A549 (cell line): ENCODE results near the gene SPAG6. TPM values are rescaled to one million over a fixed set of nuclear protein-coding genes. Genes with fewer than 3 reads are reported as not detected.

Experiments
- ATAC-seq, 2 experiments: fragments of 200-7000 bp in 1 of 2; fragments of >200 bp in 1 of 2; cut with Nextera tagmentation in 1 of 2; cut with Tn5 transposase in 1 of 2; 3 replicates each; pipeline versions ENCODE4 v1.8.0 to v1.9.1; 2018 to 2020; ENCODE audit warnings: mild to moderate bottlenecking in 1 of 2, moderate library complexity in 1 of 2
- CTCF ChIA-PET: fragments of 300-600 bp; sonication (Branson Sonifier 250); formaldehyde crosslinking; extraction: SDS; loops from one replicate; lab custom pipeline; 2021; ENCODE audit warnings: antibody characterized with exemption, inconsistent platforms; lab: Yijun Ruan, JAX
- POLR2A ChIA-PET: fragments of 350-600 bp; formaldehyde crosslinking; extraction: SDS; loops from one replicate; lab custom pipeline; 2021; ENCODE audit warnings: antibody characterized with exemption, inconsistent platforms; lab: Yijun Ruan, JAX
- DNase-seq, 2 experiments: peaks; one replicate each; pipeline versions ENCODE4 v3.0.0 to v3.0.0-alpha.2; 2011 to 2016; ENCODE audit warnings: low read depth in 1 of 2, low spot score in 1 of 2
- FAIRE-seq: peaks from 2 replicates; lab custom pipeline; 2011; peaks lifted over from hg19 to GRCh38; lab: Jason Lieb, UNC
- H3K27ac ChIP-seq, 2 experiments: fragments of >200 bp; sonication (Bioruptor Twin); formaldehyde crosslinking; 3 replicates each; pipeline ENCODE4 v1.5.1; 2016 to 2017
- H3K4me1 ChIP-seq: fragments of >200 bp; sonication (Bioruptor Twin); formaldehyde crosslinking; 3 replicates; pipeline ENCODE4 v1.6.1; 2016
- H3K4me2 ChIP-seq: fragments of >200 bp; sonication (Bioruptor Twin); formaldehyde crosslinking; 3 replicates; pipeline ENCODE4 v1.6.1; 2016
- H3K4me3 ChIP-seq: fragments of >200 bp; sonication (Bioruptor Twin); formaldehyde crosslinking; 3 replicates; pipeline ENCODE4 v1.5.1; 2016
- H3K9me3 ChIP-seq: fragments of >200 bp; sonication (Bioruptor Twin); formaldehyde crosslinking; 3 replicates; pipeline ENCODE4 v1.6.1; 2016
- CHD4 ChIP-seq: fragments of 200-600 bp; sonication (generic); IDR thresholded peaks from 2 replicates; pipeline ENCODE4 v1.6.1; 2016; ENCODE audit warnings: antibody characterized with exemption, mild to moderate bottlenecking, borderline replicate concordance
- EP300 ChIP-seq, 2 experiments: fragments of >200 bp; sonication (Bioruptor Twin); formaldehyde crosslinking; IDR thresholded peaks; 2 replicates in 1 of 2; 3 replicates in 1 of 2; pipeline ENCODE4 v1.6.1; 2016 to 2017
- FOSL2 ChIP-seq, 2 experiments: fragments of 450-650 bp in 1 of 2; fragments of >200 bp in 1 of 2; sonication (Bioruptor Twin) in 1 of 2; formaldehyde crosslinking; IDR thresholded peaks; 2 replicates each; pipeline versions ENCODE4 v1.5.0 to v1.6.1; 2016 to 2020; ENCODE audit warnings: mild to moderate bottlenecking in 1 of 2, moderate library complexity in 1 of 2
- GATA3 ChIP-seq: IDR thresholded peaks from 2 replicates; pipeline ENCODE4 v1.6.1; 2012; ENCODE audit warnings: borderline replicate concordance
- HES2 ChIP-seq: fragments of >200 bp; sonication (Bioruptor Twin); formaldehyde crosslinking; IDR thresholded peaks from 2 replicates; pipeline ENCODE4 v1.6.1; 2016
- HMGXB4 ChIP-seq: fragments of 250-450 bp; sonication (Bioruptor Pico); IDR thresholded peaks from 2 replicates; pipeline ENCODE4 v1.5.0; 2021; ENCODE audit warnings: mild to moderate bottlenecking, moderate library complexity, borderline replicate concordance
- KDM5A ChIP-seq: fragments of 200-600 bp; sonication (generic); IDR thresholded peaks from 2 replicates; pipeline ENCODE4 v1.6.1; 2016; ENCODE audit warnings: antibody characterized with exemption, mild to moderate bottlenecking
- MAX ChIP-seq: IDR thresholded peaks from 2 replicates; pipeline ENCODE4 v1.6.1; 2012
- NFE2L2 ChIP-seq: fragments of 150-350 bp; conservative IDR thresholded peaks from 2 replicates; pipeline ENCODE4 v1.6.1; 2014; ENCODE audit warnings: low read length
- NPAS2 ChIP-seq: fragments of 250-450 bp; sonication (Bioruptor Pico); IDR thresholded peaks from 2 replicates; pipeline ENCODE4 v1.8.0; 2022; ENCODE audit warnings: mild to moderate bottlenecking, moderate library complexity, borderline replicate concordance
- PHF8 ChIP-seq: fragments of 200-600 bp; sonication (generic); IDR thresholded peaks from 2 replicates; pipeline ENCODE4 v1.6.1; 2016; ENCODE audit warnings: low read depth, mild to moderate bottlenecking, antibody characterized with exemption, moderate library complexity, borderline replicate concordance
- RAD21 ChIP-seq, 2 experiments: fragments of >200 bp in 1 of 2; sonication (Bioruptor Twin) in 1 of 2; formaldehyde crosslinking in 1 of 2; IDR thresholded peaks in 1 of 2; conservative IDR thresholded peaks in 1 of 2; 2 replicates in 1 of 2; 3 replicates in 1 of 2; pipeline ENCODE4 v1.6.1; 2012 to 2018; ENCODE audit warnings: inconsistent platforms in 1 of 2
- RARB ChIP-seq: fragments of 250-450 bp; sonication (Bioruptor Pico); IDR thresholded peaks from 2 replicates; pipeline ENCODE4 v1.8.0; 2021; ENCODE audit warnings: mild to moderate bottlenecking, moderate library complexity
- REST ChIP-seq: fragments of 200-600 bp; sonication (generic); IDR thresholded peaks from 2 replicates; pipeline ENCODE4 v1.6.1; 2016; ENCODE audit warnings: antibody characterized with exemption, mild to moderate bottlenecking, moderate library complexity
- RNF2 ChIP-seq: fragments of 200-600 bp; sonication (generic); IDR thresholded peaks from 2 replicates; pipeline ENCODE4 v1.6.1; 2016; ENCODE audit warnings: low read depth, mild to moderate bottlenecking, antibody characterized with exemption, moderate library complexity, borderline replicate concordance
- SMC3 ChIP-seq: fragments of >200 bp; sonication (Bioruptor Twin); formaldehyde crosslinking; IDR thresholded peaks from 3 replicates; pipeline ENCODE4 v1.6.1; 2018; ENCODE audit warnings: inconsistent platforms
- TFCP2L1 ChIP-seq: fragments of 250-450 bp; sonication (Bioruptor Pico); IDR thresholded peaks from 2 replicates; pipeline ENCODE4 v1.5.0; 2021; ENCODE audit warnings: mild to moderate bottlenecking
- TP53 ChIP-seq: fragments of 250-450 bp; sonication (Bioruptor Pico); IDR thresholded peaks from 2 replicates; pipeline ENCODE4 v1.5.0; 2021; ENCODE audit warnings: mild to moderate bottlenecking, moderate library complexity
- USF2 ChIP-seq: fragments of 450-650 bp; IDR thresholded peaks from 2 replicates; pipeline ENCODE4 v1.6.1; 2014; ENCODE audit warnings: antibody characterized with exemption
- ZNF302 ChIP-seq: fragments of 250-450 bp; sonication (Bioruptor Pico); IDR thresholded peaks from 2 replicates; pipeline ENCODE4 v1.9.0; 2021; ENCODE audit warnings: inconsistent platforms, mild to moderate bottlenecking, moderate library complexity
- ZSCAN20 ChIP-seq: fragments of 250-450 bp; sonication (Bioruptor Pico); IDR thresholded peaks from 2 replicates; pipeline ENCODE4 v1.8.0; 2022; ENCODE audit warnings: mild to moderate bottlenecking, moderate library complexity
- WGBS: methylation state at CpG from one replicate; pipeline ENCODE4 v1.1.6; 2017; ENCODE audit errors: missing lambda C conversion rate; 5-methylcytosine and 5-hydroxymethylcytosine counted together
- polyA plus RNA-seq, 4 experiments: library from polyadenylated mRNA; depleted of rRNA in 3 of 4; stranded (reverse); fragments of >200 nt; fragmentation: RNase III in 1 of 4; extraction: RNeasy Plus Mini Kit Qiagen cat#74134 plus additional on column Dnase treatment in 1 of 4; gene quantifications; 2 replicates in 3 of 4; 3 replicates in 1 of 4; pipeline ENCODE4 v1.2.3, GENCODE V29; 2011 to 2017

Gene SPAG6
- polyA plus RNA-seq, 2 of the 4 experiments (the other 2 are of a cell fraction): 0.04 TPM; not detected in 1

GRCh38 chr10:22454634-22455033 is 109.3 kb downstream of the SPAG6 start:
- H3K4me1 ChIP-seq: no peaks in the 10 kb centered on the region
- no peak for DNase-seq
- ChIA-PET CTCF (no interaction called here), POLR2A (no interaction called here)
- H3K27ac ChIP-seq: no peak overlapping the region
- H3K4me2 ChIP-seq: no peak overlapping the region
- TF ChIP-seq CHD4 (no peak), ZSCAN20 (CRISPR knock-in tag) (no peak), RARB (CRISPR knock-in tag) (no peak), HMGXB4 (no peak), HES2 (no peak), SMC3 (no peak), REST (no peak), RNF2 (no peak), FOSL2 (IDR thresholded peaks at IDR 0.05) (no peak), FOSL2 (CRISPR knock-in tag; IDR thresholded peaks at IDR 0.05) (no peak), TFCP2L1 (CRISPR knock-in tag) (no peak), NPAS2 (CRISPR knock-in tag) (no peak), KDM5A (no peak), EP300 (IDR thresholded peaks at IDR 0.05) (no peak), USF2 (no peak), GATA3 (no peak), RAD21 (conservative IDR thresholded peaks at IDR 0.05 in 1 of 2, IDR thresholded peaks at IDR 0.05 in 1 of 2) (no peak), NFE2L2 (no peak), MAX (no peak), TP53 (no peak)
- FAIRE-seq: no peak
- no peaks in the 10 kb centered on the region for H3K9me3 ChIP-seq
- H3K4me3 ChIP-seq: no peak overlapping the region
- ATAC-seq: no peak
- WGBS: 92% methylated on average over 1 of the region's 1 CpG

GRCh38 chr10:22455068-22455857 is 110.0 kb downstream of the SPAG6 start:
- Histone ChIP-seq H3K9me3 (no peaks in the 10 kb centered on the region), H3K4me1 (no peaks in the 10 kb centered on the region), H3K4me3 (no peak overlapping the region)
- ChIA-PET POLR2A (no interaction called here), CTCF (no interaction called here)
- no peak for DNase-seq
- no peak for ATAC-seq
- 66% methylated on average over 8 of the region's 8 CpGs for WGBS
- no peak for FAIRE-seq
- TF ChIP-seq PHF8: no peak
- no peak for TF ChIP-seq TP53
- TF ChIP-seq ZNF302 (CRISPR knock-in tag): no peak
- no peak for TF ChIP-seq SMC3
- TF ChIP-seq, all 56 proteins: peak for 0
- H3K4me2 ChIP-seq: no peak overlapping the region
- no peak overlapping the region for H3K27ac ChIP-seq
